HG03097 (cell line): ENCODE data around the gene OTUD5.
"Not testable (repeated sequence)": the region's sequence is repeated elsewhere in the genome, so short reads cannot be mapped to it uniquely, and the experiment has no call there.

Experiments
- ATAC-seq: cut with Tn5 transposase; IDR thresholded peaks from one replicate; pipeline ENCODE4 v1.9.1; 2021; ENCODE audit not compliant: unreplicated experiment, low FRiP score

Gene OTUD5

GRCh38 chrX:48891402-48892288 is 65.8 kb downstream of the OTUD5 start:
- ATAC-seq: no peak

GRCh38 chrX:48890934-48891401 is 66.4 kb downstream of the OTUD5 start:
- ATAC-seq: no peak

GRCh38 chrX:48890296-48890925 is 67.0 kb downstream of the OTUD5 start:
- ATAC-seq: no peak

GRCh38 chrX:48886586-48886985 is 70.8 kb downstream of the OTUD5 start:
- ATAC-seq: not testable (repeated sequence)

- no peak for ATAC-seq
Observed at GRCh38 chrX:48883729-48884128, 73.7 kb downstream of the OTUD5 start.

GRCh38 chrX:48876944-48877343 is 80.5 kb downstream of the OTUD5 start:
- not testable (repeated sequence) for ATAC-seq
